GM21423 (cell line): ENCODE measurements around the gene CLCA1.

Experiments used
- ATAC-seq: cut with Tn5 transposase; IDR thresholded peaks from one replicate; pipeline ENCODE4 v1.9.1; 2021; ENCODE audit warnings: mild to moderate bottlenecking, moderate library complexity; ENCODE audit not compliant: unreplicated experiment

Gene CLCA1

DNA sequence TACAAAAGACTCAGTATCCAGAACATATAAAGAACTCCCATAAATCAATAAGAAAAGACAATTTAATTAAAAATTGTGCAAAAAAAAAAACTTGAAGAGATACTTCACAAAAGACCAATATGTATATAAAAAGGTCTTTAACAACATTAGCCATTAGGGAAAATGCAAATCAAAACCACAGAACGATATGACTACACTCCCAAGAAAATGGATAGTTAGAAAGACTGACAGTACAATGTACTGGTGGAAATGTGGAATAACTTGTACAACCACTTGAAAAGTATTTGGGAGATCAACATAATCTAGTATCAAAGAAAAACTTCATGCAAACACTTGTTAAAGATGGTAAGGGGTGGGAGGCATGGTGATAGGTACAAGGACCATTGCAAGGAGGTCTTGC is 3.9 kb upstream of the CLCA1 start:
- ATAC-seq: no peak

- no peak for ATAC-seq
These were observed 2.5 kb upstream of the CLCA1 start for GRCh38 chr1:86466109-86466844.

GRCh38 chr1:86466986-86467385 is 1.7 kb upstream of the CLCA1 start:
- no peak for ATAC-seq

DNA sequence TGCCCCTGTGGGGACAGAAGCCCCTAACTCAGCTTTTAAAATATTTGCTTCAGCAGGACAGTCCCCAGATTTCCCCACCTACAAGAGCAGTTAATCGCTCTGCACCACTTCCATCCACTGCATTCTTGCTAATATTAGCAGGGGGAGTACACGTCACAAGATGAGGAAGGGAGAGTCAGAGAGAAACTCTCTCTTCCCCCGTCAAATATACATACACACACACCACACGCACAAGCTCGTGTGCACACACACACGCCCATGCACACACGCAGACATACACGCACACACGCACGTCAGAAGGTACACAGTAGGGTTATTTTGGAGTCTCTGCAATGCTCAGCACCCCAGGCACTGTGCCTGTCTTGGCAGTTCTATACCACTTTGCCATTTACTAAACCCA is 2.1 kb downstream of the CLCA1 start:
- no peak for ATAC-seq

DNA sequence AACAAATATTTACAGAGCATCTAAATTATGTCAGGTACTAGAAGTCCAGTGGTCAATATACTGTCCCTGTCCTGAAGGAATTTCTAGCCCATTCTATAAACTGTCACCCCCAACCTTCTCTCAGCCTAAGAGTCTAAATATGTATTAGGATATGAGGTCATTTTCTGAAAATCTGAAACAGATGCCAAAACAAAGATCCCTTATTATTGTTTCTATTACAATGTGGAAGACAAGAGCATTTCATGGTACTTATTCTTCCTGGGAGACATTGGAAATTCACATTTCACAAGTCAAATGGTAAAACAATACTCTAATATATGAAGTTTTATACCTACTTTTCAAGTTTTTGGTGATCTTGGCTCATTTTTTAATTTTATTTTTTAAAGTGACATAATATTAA is 2.6 kb downstream of the CLCA1 start:
- ATAC-seq: no peak

DNA sequence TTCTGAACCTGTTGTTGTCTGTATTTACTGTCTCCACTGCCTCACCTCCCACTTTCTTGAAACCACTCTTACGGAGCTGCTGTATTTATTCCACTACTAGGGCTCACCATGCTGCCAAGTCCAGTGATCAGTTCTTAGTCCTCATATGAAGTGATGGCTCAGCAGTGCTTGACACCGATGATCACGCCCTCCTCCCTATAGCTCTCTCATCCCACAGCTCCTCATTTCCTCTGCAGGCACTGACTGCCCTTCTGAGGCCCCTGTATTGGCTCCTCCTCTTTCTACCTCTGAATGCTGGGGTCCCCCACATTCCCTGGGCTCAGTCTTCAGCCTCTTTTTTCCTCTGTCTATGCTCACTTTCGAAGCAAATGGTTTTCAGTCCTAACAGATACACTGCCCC is 3.4 kb downstream of the CLCA1 start:
- no peak for ATAC-seq

DNA sequence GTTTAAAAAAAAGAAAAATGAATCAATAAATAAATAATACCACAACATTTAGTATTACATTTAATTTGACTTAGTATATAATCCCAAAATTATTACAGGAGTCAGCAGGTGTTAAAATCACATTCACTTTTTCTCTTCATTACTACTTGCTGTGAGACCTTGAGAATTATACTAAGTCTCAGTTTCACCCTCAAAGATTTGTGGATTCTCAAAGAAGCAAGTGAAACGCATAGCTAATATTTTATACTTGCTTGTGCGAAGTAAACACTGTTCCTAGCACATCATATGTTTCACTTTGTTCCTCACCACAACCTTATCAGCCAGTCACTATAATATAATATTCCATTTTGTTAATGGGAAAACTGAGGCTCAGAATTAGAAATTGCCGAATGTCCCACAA is 4.0 kb downstream of the CLCA1 start:
- no peak for ATAC-seq

GRCh38 chr1:86477256-86477655 is 8.5 kb downstream of the CLCA1 start:
- no peak for ATAC-seq

DNA sequence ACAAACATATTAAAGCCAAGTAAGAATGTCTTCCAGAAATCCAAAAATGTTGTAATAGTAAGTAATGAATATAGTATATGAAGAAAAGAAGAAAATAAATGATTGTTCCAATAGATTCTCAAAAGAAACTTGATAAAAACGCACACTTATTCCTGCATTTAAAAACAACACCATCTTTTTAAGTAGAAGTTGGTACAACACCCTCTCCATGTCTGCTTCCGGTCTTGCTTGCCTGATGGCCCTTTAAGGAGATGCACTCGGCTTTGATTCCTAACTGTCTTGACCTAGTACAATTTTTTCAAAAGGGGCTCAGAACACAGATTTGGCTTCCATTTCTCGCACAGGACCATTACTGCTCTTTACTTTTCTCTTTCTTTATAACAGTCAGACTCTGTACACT is 9.0 kb downstream of the CLCA1 start:
- no peak for ATAC-seq

- no peak for ATAC-seq
These were observed 9.9 kb downstream of the CLCA1 start for GRCh38 chr1:86478416-86479156.

DNA sequence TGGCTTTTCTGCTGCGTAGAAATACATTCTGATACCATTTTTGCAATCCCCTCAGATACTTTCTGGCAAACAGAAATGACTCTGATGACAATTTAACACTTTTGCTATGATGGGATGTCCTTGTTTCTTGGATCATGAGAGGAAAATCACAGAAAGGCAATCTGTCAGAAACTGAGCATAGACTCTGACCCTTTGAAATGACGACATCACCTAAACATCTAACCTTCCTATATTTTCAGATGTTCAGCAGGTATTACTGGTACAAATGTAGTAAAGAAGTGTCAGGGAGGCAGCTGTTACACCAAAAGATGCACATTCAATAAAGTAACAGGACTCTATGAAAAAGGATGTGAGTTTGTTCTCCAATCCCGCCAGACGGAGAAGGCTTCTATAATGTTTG is 13.2 kb downstream of the CLCA1 start:
- ATAC-seq: no peak

DNA sequence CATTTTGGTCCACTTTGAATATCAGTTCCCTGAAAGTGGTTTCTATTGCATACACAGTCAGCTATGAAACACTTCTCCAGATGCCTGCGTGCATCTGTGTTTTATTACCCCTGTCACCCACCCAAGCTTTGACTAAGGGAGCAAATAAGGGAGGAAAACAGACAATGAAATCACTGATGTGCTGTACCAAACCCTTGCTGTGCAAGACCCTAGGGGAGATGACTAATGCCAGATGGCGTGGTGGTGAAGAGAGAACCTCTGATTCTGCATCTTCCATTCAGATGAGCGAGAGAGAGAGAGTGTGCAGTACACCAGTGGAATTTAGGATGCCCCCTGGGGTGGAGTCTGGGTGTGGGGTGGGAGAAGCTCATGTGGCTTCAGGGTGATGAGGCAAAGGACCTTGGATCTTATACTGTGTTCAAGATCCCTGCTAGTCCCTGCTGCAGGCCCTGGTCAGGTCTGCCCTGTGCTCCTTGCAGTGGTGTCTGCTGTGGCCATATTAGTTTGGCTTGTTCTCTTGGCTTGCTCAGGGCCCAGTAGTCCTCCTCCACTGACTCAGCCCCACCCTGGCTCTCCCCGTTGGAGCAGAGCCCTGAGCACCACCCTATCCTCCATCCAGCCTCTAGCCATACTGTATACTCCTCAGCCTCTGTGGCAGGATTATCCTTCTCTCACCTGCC is 18.5 kb downstream of the CLCA1 start:
- no peak for ATAC-seq

DNA sequence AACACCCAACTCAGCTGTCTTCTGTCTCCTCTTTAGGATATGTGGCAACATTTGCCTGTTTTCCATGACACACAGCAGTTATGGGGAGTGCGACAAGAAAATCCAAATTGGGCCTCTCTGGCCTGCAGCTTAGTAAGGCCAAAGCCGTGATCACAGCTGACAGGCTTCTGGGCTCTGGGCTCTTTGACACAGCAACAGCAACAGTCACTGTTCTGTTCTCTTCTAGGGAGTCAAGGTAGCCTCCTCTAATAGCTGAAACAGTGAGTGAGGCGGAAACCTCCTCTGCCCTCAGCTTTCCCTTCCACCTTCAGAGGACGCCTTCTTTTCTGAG is 19.0 kb downstream of the CLCA1 start:
- no peak for ATAC-seq

DNA sequence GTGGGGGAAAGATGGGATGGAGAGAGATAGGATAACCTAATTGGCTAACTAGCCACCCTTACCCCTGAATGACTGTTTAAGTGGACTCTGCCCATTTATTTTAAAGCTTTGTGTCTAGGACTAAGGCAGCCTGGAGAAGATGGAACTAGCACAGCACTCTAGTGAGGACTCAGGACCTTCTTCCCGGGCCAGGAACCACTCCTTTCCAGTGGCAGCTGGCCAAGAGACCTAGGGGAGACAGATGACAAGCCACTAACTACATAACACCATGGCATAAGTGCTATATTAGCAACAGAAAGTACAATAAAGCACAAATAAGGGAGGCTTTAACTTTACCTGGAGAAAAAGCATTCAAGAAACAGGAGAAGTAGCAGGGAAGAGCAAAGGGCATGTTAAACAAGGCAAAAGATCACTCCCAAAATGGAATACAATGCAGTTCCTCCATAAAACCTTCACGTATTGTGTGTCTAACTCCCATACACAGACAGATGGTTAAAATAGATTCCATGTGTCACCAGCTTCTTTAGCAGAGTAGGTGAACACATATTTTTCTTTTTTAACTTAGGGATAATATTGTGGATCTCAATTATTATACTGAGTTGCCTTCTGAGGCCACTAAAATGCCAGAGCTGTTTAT is 20.6 kb downstream of the CLCA1 start:
- no peak for ATAC-seq

- no peak for ATAC-seq
These were observed 22.6 kb downstream of the CLCA1 start for GRCh38 chr1:86491171-86491950.

GRCh38 chr1:86498281-86498680 is 29.6 kb downstream of the CLCA1 start:
- ATAC-seq: no peak

DNA sequence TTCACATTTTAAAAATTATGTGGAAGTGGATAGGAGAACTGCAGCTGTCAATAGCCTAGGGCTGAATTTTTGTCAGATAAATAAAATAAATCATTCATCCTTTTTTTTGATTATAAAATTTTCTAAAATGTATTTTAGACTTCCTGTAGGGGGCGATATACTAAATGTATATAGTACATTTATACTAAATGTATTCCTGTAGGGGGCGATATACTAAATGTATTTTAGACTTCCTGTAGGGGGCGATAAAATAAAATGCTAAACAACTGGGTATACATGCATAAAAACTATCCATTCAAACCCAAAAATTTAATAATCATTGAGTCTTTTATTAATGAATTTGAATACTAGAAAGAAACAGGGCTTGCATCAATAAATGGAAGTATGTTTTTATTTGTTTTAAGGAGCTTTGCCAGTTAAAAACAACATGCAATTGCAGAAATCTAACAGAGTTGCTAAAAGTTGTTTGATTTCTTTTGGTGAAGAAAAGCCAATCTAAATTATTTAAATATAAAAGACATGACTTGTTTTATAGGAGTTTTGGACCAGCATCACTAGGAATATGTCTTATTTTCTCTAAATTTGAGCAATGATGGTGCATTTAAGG is 31.4 kb downstream of the CLCA1 start:
- peak; percentile 45 for ATAC-seq

GRCh38 chr1:86500714-86501113 is 32.0 kb downstream of the CLCA1 start:
- ATAC-seq: no peak

DNA sequence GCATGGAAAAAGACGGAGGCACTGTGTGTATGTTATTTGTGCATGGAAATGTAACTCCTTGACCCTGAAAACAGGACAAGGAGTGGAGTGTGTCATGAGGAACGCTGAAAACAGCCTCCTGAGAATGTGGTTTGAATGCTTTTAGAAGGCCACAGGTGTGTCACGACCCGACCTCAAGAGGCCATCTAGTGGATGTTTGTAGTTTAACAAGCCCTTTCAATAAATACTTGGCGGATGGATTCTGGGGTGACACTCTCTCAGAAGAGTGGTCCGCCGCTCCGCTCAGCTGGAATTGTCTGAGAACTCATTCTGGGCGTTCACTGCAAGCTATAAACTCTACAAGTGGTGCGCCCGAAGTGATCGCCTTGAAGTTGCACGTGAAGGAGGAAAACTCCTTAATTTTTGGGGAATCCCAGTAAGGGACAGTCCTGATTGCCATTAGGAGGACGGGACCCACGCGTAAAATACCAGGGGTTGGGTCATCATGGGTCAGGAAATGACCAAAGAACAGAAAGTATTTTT is 33.5 kb downstream of the CLCA1 start:
- peak; percentile 64 for ATAC-seq

DNA sequence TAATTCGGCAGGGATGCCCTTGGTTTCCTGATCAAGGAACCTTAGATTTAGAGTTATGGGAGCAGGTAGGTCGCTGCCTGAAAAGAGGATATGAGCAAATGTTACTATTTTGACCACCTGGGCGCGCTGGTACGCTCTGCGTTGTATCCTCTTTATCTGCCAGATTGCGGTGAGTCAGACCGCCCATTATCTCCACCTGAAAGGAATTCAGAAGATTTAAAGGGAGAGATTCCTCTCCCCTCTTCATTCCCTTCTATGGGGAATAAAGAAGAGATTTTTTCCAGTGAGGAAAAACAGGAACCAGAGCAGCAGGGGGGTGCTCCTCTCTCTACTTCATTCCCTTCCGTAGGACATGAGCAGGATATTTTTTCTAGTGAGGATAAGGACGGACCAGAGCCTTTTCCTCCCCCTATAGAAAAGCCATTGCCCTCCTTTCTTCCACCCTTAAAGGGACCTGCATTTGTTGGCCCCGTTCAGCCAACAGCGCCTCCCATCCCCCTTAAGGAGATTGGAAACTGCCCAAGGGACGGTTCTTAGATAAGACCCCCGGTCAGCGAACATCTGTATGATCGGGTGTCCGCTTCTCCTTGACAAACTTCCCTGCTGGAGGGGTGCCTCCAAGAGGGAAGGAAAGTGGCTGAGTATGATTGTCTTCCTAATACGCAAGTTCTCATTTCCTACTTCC is 34.1 kb downstream of the CLCA1 start:
- no peak for ATAC-seq
